NCI-H748 (cell line): ENCODE data around the gene ATPAF1.
A peak's percentile ranks its signal among the peaks of the same experiment; 100 is the strongest.
"Not testable (repeated sequence)": the region's sequence is repeated elsewhere in the genome, so short reads cannot be mapped to it uniquely, and the experiment has no call there.

Source experiments
- DNase-seq: peaks from one replicate; lab custom pipeline; 2025; ENCODE audit not compliant: unreplicated experiment; lab: John Stamatoyannopoulos, UW

ATPAF1 gene

DNA sequence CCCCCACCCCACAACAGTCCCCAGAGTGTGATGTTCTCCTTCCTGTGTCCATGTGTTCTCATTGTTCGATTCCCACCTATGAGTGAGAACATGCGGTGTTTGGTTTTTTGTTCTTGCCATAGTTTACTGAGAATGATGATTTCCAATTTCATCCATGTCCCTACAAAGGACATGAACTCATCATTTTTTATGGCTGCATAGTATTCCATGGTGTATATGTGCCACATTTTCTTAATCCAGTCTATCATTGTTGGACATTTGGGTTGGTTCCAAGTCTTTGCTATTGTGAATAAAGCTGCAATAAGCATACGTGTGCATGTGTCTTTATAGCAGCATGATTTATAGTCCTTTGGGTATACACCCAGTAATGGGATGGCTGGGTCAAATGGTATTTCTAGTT is 17.0 kb downstream of the ATPAF1 start:
- not testable (repeated sequence) for DNase-seq

GRCh38 chr1:46650491-46650890 is 17.7 kb downstream of the ATPAF1 start:
- no peak for DNase-seq

- DNase-seq: no peak
Measured at GRCh38 chr1:46649764-46650163, 18.4 kb downstream of the ATPAF1 start.

- no peak for DNase-seq
Measured at GRCh38 chr1:46647611-46648010, 20.6 kb downstream of the ATPAF1 start.

- DNase-seq: no peak
Measured at GRCh38 chr1:46646844-46647243, 21.3 kb downstream of the ATPAF1 start.

DNA sequence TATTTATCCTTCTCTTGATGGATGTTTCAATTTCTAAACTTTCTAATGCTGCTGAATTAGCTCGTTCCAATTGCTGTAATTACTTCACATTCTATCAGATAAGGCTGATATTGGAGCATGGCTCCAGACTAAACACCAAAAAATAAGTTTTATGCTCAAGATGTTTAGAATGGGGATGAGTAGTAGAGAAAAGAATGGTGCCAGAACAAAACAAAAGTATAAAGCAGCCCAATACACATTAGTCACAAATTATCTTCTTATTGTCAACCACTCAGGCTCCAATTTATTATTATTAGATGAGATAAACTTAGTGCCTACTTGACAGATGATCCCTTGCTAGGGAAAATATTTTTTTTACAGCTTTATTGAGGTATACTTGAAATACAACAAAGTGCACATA is 21.8 kb downstream of the ATPAF1 start:
- no peak for DNase-seq

DNA sequence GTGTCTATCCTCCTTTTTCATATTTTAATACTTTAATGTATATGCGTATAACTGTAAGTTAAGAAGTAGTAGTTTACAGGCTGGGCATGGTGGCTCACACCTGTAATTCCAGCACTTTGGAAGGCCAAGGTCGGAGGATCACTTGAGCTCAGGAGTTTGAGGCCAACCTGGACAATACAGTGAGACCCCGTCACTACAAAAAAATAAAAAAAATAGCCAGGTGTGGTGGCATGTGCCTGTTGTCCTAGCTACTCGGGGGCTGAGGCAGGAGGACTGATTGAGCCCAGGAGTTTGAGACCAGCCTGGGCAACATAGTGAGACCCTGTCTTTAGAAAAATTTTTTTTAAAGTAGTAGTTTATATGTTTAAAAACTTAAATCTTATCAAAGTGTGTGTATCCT is 22.3 kb downstream of the ATPAF1 start:
- no peak for DNase-seq

- peak; percentile 89 for DNase-seq
Measured at GRCh38 chr1:46643368-46643775, 24.8 kb downstream of the ATPAF1 start.

DNA sequence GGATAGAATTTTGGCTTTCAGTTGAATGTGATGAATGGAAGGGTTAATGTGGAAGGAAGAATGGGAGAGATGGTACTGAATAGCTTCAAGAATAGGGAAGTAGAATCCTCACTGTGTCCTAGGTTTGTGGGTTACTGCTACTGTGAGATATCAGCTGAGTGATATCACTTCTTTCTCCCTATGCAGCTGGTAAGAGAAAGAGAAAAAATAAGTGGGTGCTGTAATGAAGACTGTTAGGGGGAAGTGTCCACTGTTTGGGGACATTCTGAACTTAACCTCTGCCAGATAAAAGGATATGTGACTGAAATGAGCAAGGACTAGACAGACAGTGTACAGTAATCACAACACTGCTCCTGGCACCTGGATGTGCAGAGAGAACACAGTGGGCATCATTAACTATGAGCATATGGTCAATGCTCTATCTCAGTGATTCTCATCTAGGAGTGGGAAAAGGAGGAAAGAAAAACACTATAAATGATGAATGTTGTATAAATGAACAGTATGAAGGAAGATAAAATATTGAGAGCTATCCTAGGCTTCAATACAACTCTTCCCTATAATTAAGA is 26.0 kb downstream of the ATPAF1 start:
- DNase-seq: no peak

- DNase-seq: no peak
Measured at GRCh38 chr1:46639547-46639946, 28.6 kb downstream of the ATPAF1 start.

- no peak for DNase-seq
Measured at GRCh38 chr1:46638921-46639320, 29.2 kb downstream of the ATPAF1 start.

- DNase-seq: no peak
Measured at GRCh38 chr1:46637444-46638083, 30.6 kb downstream of the ATPAF1 start.

- no peak for DNase-seq
Measured at GRCh38 chr1:46635205-46635604, 33.0 kb downstream of the ATPAF1 start.

- DNase-seq: no peak
Measured at GRCh38 chr1:46630719-46631118, 37.4 kb downstream of the ATPAF1 start.

GRCh38 chr1:46623743-46624644 is 44.2 kb downstream of the ATPAF1 start:
- DNase-seq: no peak

DNA sequence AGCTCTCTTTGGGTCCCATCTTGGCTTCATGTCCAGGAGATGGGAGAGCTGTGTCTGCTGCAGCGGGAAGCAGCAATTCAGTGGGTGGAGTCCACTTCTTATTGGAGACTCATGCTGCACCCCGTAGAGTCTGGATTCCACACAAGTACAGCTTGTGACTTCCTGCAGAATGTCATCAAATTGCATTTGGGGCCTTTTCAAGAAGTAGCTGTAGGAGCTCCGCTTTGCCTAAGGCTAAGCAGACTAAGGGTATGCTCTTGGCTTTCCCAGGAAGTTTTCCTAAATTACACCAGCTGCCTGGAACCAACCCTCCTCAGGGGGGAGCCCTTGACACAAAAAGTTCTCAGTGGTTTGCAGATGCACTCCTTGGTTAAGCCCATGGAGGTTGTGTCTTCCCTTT is 45.8 kb downstream of the ATPAF1 start:
- peak; percentile 30 for DNase-seq

GRCh38 chr1:46621930-46622329 is 46.2 kb downstream of the ATPAF1 start:
- no peak for DNase-seq

GRCh38 chr1:46619656-46620258 is 48.4 kb downstream of the ATPAF1 start:
- DNase-seq: no peak

DNA sequence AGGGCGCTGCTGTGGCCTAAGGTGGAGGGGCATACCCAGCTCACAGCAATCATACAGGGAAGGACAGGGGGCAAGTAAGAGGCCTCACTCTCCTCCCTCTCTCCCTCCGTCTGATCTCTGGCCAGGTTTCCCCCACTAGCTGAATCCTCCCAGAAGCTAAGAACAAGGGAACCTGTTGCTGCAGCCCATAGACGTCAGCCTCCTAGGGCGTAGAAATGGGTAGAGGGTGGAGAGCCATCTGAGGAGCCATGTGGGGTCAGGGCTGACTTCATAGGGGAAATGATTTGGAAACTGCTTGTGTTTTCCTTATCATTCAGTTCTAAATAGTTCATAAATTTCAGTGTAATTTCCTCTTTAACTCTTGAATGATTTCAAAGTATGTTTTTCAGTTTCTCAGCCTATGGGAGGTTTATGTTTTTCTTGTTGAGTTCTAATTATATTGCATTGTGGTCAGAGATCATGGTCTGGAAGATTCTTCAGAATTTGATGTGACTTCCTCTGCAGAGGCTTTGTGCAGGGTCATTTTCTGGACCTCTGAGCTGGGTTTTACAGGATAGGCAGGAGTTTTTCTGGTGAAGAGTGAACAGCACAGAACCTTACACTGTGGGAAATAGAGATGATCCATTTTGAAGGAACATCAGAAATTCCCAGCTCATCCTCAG is 49.3 kb downstream of the ATPAF1 start:
- DNase-seq: no peak

- no peak for DNase-seq
Measured at GRCh38 chr1:46617833-46618232, 50.3 kb downstream of the ATPAF1 start.

GRCh38 chr1:46617108-46617800 is 50.9 kb downstream of the ATPAF1 start:
- DNase-seq: no peak
